G401 (cell line): ENCODE results near the gene SND1. TPM values are rescaled to one million over a fixed set of nuclear protein-coding genes. Genes with fewer than 3 reads are reported as not detected.

Experiments
- DNase-seq: peaks from one replicate; pipeline ENCODE4 v3.0.0-alpha.2; 2015; ENCODE audit warnings: low spot score
- in situ Hi-C: cut with HindIII; loops from 2 replicates; pipeline ENCODE4 v1.10.0; 2016; ENCODE audit warnings: low sequenced_read_pairs, mixed read lengths
- total RNA-seq: library from RNA; depleted of rRNA; stranded (reverse); fragments of >200 nt; shearing (Covaris generic); gene quantifications from 2 replicates; pipeline ENCODE4 v1.2.3, GENCODE V29; 2014

The SND1 gene
- total RNA-seq, 1 experiment from 2014 or later, result 98.0 TPM

DNA sequence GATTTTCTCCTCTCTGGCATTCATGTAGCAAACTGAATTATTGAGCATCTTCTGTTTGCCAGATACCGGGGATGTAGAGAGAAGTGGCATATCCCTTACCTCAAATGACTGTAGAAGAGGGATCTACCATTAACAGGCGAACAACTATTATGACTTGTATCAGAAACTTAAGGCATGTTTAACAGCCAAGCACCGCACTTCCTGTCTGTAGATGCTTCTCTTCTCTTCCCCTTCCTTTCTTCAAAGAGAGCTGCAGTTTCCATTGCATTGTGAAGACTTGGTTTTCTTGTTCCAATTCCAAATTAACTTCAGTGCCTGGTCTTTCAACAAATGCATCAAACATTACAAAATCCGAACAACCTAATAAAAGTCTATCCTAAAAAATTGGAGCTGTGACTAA is 330.0 kb downstream of the SND1 start:
- no peak for DNase-seq
- in situ Hi-C loops, result no loop called here

DNA sequence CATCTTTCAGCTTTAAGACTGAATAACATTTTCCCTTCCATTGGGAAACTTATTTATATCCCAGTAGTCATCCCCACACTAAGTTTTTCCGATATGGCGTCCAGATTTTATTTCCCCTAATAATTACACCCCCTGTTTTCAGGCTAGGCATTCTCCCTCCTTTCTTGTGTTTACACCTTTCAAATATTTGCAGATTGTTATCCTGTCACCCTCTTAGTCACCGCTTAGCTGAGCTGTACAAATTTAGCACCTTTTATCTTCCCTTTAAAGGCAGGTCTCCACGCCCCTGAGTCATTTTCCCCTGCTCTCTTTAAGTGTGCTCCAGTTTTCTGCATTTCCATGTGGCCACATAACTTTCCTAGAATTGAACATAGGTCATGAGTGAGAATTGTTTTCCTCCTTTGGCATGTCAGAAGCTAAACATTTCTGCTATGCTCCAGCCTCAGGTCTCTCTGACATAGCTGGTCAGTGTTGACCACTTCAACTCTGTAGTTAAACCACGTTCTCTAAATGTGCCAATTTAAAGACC is 331.9 kb downstream of the SND1 start:
- no peak for DNase-seq
- in situ Hi-C loops, result no loop called here

DNA sequence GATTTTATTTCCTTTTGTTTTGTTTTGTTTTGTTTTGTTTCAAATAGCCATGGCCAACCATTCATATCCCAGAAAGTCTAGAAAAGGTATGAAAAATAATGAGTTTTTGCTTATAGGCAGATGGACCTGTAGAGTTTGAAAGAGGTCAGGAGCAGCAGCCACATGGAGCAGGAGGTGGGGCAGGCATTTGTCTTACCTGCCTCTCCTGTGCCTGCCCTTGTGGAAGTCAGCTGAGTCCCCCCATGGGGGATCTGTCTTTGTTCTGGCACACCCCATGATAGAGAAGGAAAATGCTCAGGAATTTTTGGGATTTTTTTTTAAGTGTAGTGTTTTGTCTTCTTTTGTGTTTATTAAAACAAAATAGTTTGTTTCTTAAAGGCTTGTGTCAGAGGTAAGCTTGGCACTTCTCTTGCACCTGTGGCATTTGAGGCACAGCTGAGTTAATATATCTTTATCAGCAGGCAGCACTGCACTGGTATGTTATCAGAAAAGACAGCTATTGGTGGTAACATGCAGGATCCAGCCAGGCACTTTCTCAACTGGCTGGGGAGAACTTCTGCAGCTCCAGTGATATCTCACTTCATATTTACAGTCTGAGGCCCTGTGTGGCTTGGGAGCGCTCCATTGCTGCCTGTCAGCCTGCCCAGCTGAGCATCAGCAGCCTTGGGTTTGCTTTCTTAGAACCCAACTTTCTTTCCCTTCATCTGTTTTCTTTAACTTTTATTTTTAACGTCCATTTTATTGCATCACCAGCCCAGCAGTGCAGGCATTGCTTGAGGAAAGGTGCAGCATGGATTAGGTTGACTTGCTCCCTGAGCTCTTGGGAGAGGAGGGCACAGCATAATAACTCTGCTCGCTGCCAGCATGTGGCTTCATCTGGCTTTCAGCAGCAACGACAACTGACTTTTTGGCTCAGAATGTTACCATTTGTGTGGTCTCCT is 334.9 kb downstream of the SND1 start:
- DNase-seq, result no peak
- in situ Hi-C loops, result no loop called here

DNA sequence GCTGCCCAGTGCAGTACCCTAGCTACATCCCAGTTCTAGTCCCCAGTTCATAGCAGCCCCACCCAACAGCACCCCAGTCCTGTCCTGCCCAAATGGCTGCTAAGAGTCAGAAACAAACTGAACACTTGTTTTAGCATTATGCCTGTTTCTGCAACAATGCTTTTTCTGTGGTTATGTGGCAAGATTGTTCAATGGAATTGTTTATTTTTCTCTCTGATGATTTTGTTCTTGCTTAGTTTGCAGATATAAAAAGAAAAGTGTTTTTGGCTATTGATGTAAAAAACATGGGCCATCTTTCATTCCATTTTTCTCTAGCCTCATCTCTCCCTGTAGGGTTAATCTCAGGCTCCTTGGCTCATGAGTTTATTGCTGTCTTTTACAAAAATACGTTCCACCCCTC is 336.8 kb downstream of the SND1 start:
- no peak for DNase-seq
- in situ Hi-C loops, result no loop called here

DNA sequence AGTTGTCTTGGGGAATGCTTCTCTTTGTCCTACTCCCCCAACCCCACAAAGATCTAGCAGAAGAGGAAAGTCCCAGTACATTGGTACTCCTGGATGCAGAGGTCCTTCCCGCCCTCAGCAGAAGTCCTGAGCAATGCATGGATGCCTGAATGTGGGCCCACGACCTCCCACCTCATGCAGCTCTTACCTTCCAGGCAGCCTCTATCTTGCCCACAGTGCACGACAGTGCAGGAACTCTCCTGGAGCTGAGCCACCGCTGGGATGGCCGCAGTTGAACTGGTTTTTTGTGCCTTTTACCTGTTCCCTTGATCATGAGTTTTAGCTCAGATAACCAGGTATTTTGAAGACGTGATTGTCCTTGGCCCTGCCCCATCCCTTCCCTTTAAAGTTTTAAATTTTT is 341.3 kb downstream of the SND1 start:
- in situ Hi-C loops, result no loop called here
- DNase-seq, result no peak

DNA sequence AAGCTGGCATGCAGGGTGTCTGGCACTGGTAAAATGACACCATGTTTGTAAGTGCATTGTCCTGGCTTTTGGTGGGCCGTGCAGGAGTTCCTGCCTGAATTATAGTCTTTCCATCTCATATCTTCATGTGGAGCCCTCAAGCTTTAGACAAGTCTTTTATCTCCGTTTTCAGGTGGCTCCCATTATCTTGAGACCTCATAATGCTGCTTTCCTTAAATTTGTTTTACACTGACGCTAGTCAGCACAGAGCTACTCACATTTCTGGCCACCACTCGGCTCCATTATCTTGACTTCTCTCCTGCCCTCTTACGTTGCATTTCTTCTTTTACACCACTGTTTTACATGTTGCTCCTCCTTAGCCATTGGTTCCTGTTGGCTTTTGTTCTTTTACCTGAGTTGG is 342.0 kb downstream of the SND1 start:
- no peak for DNase-seq
- in situ Hi-C loops, result no loop called here

DNA sequence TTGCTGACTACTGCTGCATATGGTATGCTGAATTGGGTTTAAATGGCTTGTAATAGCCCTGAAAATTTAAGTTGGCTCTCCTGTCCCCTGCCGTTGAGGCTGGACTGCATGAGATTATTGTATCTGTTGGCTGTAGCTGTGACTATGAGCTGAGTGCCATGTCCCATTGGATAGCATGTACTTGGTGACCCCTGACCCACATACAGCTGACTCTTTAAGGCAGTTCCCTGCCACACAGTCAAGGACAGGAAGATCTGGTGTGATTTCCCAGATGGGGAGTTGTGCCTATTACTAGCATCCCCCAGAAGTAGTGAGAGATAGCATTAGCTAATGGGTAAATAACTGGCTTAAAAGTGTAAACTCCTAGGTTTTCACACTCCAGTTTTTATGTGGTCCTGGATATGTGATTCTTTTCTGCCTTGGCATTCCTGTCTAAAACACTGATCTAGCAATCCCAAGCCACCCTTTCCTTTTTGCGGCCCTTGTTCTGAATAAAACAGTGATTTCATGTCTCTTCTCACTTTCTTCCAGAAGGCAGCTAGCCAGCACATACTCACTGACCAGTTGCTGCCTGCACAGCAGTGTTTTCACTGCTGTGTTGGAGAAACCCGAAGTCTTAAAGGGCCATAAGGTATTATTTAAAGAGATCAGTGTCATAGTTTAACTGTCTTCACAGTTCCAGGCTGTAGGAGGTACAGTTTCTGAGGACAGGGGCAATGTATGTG is 343.3 kb downstream of the SND1 start:
- DNase-seq, result peak; percentile 77
- in situ Hi-C loops, result no loop called here

DNA sequence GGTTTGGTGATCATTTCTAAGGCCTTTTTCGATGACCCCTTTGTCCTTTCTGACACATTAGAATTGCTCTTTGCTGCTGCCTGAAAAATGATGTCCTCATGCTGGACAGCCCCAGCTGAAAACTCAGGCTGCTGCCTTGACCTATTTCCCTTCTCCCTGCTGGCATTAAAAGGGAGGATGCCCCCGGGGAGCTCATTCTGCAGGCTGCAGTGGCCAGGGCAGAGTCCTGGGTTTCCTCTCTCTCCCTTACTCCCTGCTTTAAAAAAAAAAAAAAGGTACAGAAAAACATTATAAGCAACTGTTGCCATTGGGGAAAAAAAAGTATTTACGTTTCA is 343.9 kb downstream of the SND1 start:
- in situ Hi-C loops, result no loop called here
- DNase-seq, result peak; percentile 73

DNA sequence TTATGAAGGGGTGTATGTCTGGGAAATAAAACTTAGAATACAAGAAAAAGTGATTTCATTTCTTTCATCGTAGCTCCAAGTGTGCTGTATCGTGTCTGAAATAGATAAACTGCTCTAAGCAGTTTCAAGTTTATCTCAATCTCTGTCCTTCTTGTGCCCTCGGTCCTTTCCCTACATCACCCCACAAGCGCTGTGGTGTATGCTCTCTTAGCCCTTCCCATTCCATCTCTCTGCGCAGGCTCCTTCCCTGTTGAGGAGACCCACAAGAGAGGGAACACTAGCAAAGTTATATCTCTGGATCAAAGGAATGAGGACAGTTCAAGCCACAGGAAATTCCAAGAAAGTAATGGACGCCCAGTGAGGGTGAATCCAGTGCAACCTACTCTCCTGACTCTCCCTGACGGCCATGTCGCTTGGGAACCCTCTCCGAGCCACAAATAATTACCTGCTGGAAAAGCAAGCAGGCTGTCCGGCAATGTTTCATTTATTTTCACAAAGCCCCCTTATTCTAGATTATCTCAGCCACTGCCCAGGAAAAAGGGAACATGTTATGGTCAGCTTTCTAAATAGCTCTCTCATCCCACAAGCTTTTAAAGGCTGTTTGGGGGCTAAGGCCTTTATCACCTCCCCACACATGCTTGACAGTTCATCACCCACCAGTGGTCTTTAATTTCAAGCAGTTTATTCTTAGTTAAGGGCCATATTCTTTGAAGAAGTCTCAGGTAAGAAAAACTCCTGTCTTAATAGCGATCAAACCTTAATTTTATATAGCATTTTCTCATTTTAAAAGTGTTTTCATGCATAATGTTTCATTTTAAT is 344.5 kb downstream of the SND1 start:
- in situ Hi-C loops, result no loop called here
- no peak for DNase-seq

DNA sequence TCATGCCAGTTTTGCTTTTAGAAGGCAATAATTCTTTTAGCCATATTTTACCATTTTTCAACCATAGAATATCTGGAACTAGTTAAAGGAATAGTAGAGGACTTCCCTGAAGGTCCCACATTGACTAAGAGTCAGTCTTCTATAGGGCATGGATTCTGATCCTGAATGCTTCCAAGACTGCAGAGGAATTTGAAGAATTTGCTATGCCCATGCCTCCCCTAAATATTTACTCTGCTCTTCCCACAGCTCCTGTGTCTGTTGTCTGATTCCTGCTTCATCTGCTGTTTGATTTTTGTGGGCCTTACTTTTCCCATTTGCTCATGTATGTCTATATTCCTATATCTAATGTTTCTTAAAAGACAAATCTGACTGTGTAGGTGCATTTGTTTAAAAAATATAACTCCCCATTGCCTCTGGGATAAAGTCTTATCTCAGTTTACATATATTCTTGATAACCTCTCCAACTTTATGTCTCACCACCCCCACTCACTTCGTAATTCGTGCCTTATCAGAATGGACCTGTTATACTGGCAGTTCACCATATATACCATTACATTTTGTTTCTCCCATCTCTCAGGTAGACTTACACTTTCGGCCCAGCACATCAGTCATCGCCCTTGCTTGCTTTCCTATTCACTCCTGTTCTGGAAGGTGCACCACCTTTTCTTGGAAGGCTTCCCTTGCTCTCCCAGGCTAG is 345.4 kb downstream of the SND1 start:
- DNase-seq, result no peak
- in situ Hi-C loops, result no loop called here

DNA sequence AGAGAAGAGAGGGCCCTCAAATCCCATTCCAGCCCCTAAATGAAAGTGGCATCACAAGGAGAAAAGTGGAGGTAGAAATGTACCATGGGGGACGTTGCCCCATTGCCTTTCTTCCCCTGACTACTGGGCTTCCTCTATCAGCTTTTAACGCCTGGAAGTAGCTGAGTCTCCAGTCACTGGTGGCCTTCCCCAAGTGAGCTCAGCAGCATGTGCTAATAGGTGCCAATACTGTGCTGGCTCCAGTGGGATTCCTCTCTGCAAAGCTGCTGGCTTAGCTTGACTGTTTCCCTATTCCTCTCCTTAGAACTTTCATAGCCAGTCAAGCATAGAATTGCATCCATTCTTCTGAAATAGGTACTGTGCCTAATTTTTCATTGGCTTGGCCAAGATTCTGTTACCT is 346.7 kb downstream of the SND1 start:
- in situ Hi-C loops, result no loop called here
- no peak for DNase-seq

DNA sequence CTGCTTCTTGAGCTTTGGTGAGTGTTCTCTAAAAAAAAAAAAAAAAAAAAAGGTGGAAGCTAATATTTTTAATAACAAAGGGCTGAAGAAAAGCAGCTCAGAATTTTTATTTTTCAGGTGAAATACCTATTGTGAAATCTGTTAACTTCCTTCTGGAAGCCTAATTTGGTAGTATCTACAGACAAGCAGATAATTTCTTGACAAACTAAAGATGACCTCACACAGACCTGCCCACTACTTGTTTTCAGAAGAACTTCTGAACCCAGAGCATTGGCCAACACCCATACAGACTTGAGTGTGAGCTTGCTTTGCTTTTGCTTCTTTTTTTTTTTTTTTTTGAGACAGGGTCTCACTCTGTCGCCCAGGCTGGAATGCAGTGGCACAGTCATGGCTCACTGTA is 348.1 kb downstream of the SND1 start:
- in situ Hi-C loops, result no loop called here
- no peak for DNase-seq

DNA sequence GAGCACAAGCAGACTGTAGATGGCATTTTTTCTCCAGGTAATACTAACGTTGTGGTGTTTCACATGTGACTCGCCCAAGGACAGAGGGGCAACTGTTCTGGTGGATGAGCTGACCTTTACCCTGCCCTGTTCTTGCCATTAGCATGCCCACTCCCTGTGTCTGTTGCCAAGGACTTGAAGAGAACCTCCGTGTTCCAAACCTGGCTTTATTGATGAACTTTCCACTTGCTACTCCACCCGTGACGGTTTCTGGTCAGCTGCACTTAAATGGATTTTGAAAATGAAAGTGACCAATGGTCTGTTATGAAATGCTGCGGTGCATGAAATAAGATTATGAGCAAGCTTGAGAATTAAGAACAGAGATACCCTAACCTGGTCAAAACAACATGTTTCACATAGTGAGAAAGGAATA is 348.9 kb downstream of the SND1 start:
- in situ Hi-C loops, result no loop called here
- DNase-seq, result no peak

DNA sequence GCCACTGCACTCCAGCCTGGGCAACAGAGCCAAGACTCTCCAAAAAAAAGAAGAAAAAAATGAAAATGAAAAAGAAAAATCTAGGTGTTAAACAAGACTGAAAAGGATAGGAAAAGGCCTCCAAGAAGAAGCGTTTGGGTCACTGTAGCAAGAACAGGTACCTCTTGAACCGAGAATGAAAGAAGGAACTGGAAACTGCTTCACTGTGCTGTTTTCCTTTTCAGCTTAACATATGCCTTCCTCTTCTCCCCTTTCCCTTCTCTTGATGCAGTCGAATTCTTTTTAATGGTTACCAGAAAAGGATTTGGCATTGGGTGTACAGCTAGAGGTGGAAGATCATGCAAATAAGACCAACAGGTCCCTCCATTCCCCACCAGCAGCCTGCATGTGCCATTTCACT is 351.2 kb downstream of the SND1 start:
- in situ Hi-C loops, result no loop called here
- no peak for DNase-seq

DNA sequence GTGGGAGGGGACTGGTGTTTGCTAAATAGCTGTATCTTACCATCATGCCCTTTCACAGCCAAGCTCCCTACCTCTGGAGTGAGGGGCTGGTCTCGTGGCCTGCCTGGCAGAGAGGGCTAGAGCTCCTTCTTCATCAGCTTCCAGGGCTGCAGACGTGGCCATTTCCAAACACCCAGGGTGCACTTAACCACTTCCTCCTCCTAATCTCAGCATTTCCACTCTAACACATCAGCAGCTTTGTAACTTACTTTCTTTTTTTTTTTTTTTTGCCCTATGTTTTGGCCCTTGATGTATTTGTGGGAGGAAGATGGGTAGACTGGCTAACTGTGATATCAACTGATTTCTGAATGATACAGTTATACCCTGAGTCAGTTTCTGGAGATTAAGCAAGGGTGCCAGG is 351.8 kb downstream of the SND1 start:
- no peak for DNase-seq
- in situ Hi-C loops, result no loop called here

DNA sequence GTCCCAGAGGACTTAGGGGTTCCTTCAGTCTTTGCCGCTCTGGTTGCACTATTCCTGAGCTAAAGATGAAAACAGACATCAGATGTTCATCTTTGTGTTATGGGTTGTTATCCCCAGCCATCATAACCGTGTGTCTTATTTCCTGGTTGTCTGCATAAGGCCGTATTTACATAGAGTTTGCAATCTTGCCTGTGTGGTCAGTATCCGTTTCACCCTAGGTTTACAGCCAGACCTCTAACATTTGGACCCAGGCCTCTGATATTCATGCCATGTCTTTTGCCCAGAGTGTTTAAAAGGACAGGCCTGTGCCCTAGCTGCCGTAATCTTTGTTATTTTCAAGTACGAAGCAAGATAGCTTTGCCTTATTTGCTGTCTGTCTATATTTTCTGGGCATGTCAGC is 352.6 kb downstream of the SND1 start:
- in situ Hi-C loops, result no loop called here
- no peak for DNase-seq

DNA sequence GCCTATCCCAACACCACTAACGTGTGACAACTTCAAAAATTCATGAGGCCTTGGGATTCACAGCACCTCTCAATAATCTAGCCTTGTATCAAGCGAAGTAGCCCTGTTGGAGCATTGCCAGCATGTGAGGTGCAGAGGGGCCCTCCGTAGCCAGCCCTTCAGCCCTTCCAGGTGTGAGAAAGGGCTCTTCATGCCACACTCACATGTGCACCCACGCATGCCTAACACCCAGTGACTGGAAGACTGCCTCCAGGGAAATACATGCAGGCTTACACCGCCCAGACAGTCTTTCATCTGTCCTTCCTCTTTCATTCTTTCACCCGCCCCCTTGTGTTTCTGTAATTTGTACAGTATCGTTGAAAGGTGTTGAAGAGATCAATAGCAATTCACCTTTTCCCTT is 353.1 kb downstream of the SND1 start:
- in situ Hi-C loops, result no loop called here

DNA sequence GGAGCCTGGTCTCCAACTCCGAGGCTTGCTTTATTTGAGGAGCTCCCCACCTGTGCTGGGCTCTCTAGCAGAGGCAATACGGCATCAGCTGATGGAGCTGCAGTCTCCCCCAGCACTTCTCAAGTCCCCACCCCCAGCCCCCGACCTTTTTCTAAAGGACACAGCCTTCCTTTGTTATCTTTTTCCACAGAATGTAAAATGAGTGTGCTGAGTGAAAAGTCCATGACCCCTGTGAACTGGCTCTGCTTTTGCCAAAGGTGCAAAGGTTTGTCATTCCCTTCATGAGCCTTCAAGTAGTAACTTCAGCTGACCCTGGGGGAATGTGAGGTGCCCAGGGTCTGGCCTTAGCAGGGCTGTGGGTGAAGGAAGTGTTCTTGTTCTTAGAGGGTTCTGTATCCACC is 353.8 kb downstream of the SND1 start:
- DNase-seq, result no peak
- in situ Hi-C loops, result no loop called here

More for the DNA sequence above, 353.1 kb downstream of the SND1 start:
- no peak for DNase-seq
